ENCODE data around the gene GSN.

The GSN gene

DNA sequence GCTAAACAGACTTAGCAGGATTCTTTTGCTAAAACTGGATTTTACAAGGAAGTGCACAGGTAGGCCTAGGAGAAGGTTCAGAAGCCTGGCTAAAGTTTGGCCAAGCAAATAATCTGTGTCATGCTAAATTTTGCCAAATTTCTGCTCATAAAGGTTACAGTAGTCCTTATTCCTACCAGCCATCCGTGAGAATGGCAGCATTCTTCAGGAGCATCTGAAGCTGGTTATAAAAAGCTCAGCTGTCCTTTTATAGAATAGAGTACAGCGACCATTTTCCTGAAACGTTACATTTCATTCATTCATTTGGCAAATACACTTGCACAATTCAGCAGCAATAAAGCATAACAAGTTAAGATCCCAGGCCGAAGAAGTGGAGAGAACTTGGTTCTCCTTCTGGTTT, 6.9 kb downstream of the GSN start:
- DNase-seq: no peak

DNA sequence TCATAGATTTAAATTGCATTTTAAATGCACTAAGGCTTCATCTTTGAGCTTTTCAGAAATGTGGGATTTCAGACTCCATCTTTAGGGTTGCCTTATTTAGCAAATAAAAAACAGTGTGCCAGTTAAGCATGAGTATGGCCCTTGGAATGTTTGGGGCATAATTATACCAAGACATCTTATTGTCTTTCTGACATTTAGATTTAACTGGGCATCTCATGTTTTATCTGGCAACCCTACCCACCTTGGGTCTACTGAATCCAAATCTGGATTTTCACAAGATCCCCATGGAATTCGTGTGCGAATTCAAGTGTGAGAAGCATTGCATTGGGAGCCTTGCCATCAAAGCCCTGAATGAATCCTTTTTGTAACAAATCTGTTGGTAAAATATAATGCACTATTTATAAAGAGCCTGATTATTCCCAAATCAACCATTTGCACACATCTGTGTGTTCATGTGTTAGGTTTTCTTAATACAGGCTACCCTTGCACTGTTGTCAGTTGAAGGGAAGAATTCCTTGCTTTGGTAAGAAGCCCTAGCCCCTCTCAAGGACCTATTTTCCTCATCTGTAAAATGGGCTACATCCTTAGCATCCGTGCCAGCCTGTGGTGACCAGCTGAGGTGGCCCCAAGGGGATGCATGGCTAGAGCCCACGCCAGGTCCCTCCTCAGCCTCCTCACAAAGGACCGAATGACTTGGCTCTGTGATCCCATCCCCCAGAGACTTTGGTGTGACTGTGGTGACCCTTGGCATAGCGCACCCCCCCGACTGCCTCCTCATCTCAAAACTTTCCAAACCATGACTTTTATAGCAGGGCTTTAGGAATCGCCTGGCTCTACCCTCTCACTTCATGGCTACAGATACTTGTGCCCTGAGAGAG, 8.1 kb downstream of the GSN start:
- no peak for DNase-seq

DNA sequence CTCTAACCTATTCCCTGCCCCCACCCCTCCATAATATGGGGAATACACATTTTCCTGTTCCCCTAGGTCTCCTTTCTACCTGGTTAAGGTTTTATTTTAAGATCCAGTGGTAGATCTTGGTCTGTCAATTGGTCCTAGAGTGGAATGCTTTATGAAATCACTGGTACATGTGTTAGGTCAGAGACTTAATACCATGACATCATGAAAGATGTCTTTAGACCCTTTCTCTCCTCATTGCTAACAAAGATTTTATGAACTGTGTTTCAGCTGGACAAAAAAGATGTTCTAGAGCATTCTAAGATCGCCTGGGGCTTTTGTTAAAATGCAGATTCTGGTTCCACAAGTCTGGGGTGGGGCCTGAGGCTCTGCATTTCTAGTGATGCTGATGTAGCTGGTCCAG, 9.1 kb downstream of the GSN start:
- DNase-seq: no peak

DNA sequence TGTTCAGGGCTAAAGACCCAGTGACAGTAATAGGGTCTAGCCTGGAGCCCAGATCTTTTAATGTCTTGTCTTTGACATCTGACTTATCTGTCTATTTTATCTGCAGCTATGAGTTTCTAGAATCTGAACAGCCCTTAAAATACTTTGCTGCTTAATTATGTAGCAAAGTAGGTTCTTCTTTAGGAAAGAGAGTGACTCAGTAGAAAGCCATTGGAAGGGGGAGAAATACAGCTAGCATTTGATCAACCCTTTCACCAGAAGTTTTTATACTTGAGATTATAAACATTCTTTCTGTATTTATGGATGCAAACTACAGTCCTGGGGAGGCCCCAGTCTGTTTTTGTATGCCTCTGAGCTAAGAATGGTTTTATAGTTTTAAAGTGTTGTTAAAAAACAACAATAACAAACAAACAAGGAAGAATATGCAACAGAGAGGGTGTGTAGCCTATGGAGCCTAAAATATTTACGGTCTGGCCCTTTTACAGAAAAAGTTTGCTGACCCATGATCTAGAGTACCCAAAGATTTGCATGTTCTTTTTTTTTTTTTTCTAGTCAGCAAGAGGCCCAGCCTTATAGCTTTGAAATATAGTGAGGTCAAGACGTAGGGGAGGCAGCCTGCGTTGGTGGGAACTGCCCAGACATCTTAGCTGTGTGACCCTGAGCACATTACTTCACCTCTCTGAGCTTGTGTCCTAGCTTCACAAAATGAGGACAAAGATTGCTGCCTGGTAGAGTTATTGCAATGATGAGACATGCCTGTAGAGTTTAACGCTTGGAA, 9.7 kb downstream of the GSN start:
- no peak for DNase-seq

DNA sequence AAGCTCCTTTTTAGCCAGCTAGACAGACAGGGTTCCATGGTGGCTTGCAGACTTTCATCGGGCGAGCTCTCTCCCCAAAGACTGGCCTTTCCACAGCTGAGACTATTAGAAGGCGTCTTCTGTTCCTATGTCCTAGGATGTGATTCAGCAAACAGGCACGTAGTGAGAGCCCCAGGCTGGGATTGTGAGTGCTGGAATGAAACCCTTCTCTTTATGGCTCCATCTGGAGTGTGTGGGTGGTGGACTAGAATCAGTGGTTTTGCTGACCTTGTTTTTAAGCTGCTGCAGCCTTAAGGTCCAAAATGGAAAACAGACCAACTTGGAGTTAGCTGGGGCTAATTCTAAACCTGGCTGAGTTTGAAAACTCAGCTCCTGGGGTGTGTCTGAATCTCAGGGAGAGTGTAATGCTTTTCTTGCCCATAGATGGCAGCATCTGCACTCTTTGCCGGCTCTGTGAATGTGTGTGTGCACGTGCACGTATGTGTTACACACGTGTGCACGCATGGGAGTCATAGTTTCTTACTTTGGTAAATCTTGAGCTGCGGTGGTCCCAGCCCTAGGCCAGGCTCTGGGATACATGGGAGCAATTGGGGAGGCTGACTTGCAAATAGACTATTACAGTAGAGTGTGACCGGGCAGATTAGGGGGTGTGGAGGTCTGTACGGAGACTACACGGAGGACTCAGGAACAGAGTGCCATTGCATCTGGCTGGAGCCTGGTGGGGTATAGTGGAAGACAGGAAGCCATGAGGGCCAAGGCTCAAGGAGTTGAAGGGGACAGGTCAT, 10.7 kb downstream of the GSN start:
- no peak for DNase-seq

DNA sequence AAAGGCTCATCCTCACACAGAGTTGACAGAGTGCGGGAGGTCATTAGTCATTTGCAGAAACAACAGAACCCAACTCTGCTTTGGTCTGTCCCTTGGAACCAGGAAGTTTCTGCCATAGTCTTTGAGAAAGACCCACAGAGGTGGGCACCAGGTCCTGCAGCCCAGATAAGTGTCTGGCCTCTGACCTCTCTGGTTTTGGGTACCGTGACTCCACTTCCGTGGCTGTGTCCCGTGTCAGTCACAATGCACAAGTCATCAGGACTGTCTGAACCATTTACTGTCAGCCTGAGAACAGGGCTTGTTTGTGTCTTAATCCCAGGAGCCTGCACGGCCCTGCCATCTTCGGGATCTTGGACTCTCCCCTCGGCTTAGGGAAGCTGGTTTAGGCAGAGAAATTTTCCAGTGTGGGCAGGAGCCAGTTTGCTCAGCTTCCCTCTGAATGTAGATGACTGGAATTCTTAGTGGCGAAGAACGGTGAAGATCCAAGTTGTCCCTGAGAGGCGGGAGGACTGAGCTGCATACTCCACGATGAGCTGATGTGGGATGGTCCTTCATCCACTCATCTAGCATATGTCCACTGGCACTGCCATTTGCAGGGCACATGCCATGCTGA, 11.9 kb downstream of the GSN start:
- DNase-seq: no peak

DNA sequence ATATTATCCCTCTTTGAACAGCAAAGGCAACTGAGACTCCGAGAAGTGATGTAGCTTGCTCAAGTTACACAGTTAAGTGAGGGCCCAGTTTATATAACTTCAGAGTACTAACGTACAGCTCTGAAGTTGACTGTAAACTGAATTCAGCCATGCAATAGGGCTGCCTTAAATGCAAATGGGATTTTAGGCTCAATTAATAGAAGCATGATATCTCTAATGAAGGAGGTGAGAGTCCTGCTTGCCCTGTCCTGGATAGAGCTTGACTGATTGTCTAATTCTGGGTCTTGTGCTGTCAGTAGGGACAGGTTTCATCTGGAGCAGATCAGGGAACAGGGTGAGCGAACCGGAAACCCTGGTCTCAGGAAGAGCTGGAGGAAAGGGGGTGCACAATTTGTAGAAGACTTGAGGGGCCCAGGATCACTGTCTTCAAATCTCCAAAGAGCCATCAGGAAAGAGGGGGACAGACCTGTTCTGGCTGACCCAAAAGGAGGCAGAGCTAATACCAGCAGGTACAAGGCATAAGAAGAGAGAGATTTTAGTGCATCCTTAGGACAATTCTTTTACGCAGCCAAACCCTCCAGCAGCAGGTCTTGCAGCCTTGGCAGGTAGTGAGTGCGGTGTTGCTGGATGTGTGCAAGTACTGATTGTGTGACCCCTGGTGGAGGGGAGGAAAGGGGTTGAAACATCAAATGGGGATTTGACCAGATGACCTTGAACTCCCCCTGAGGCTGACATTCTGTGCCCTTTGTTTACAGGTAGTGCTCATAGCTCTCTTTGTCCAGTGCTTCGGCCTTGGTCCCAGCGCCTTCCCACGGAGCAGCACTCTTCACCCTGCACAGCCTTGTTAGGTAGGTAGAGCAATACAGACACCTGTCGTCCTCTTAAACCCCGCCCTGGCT, 13.0 kb downstream of the GSN start:
- DNase-seq: no peak

DNA sequence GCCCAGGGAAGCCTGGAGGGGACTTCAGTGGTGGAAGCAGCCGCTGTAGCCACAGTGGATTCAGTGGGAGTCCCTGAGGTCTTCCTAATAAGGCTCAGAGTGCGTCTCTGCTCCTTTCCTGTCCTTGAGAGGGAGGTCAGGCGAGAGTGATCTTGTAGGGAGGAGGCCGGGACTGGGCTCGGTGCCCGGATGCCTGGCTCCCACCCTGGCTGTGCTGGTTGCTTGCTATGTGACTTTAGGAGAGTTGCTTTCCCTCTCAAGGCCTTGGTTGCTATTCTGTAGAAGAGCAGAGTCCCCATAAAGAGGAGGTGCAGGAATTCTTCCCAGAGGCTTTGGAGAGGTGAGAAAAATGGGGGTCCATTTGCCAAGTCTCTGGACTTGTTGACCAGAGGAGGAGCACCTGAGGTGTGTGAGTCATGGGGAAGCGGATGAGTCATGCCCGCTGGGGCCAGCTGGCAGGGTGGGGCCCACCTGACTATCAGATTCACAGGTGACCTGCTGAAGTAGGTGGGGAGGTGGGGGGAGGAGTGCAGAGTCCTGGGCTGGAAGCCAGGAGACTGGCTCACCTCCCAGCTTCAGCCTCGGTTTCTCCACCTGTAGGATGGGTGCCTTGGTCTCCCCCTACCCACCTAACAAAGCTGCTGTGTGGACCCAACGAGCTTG, 13.8 kb downstream of the GSN start:
- DNase-seq: no peak

DNA sequence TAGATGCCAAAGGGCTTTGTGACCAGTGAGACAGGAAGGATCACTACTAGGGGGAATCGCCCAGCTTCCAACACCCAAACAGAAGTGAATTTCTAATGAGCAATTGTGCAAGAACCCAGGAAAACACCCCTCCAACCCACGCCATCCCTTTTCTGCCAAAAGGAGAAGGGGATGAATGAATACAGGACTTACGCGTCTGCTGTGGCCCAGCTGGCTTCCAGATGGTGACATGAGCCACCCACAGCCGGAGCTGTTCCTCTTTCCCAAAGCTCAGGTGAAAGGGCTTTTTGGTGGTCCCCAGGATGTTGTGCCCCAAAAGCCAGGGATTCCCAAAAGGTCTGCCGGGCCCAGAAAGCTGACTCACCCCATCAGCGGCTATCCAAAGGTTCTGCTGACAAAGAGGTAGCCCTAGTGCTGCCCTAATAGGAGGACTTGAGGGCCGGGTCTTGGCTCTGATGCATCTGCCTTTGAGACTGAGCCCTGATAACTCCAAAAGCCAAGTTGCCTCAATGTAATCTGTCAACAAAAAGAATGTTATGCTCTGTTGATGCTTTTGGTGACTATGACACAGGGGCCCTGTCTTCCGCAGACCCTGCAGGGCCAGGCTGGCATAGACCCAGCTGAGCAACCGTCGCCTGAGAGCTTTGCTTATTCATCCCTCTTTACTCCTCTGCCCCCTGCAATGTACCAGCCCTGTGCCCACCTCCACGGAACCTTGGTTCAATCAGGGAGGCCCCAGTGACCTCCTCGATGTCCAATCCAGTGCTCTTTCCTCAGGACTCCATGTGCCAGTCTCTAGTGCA, 14.5 kb downstream of the GSN start:
- DNase-seq: no peak

DNA sequence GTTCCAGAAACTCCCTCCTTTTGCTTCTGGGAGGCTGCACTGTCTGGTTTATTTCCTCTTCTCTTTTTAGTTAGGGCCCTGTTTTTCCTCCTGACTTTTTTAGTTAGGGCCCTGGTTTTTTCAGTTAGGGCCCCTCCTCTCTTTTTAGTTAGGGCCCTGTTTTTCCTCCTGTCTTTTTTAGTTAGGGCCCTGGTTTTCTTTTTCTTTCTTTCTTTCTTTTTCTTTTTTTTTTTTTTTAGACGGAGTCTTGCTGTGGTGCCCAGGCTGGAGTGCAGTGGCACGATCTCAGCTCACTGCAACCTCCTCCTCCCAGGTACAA, 15.1 kb downstream of the GSN start:
- no peak for DNase-seq

DNA sequence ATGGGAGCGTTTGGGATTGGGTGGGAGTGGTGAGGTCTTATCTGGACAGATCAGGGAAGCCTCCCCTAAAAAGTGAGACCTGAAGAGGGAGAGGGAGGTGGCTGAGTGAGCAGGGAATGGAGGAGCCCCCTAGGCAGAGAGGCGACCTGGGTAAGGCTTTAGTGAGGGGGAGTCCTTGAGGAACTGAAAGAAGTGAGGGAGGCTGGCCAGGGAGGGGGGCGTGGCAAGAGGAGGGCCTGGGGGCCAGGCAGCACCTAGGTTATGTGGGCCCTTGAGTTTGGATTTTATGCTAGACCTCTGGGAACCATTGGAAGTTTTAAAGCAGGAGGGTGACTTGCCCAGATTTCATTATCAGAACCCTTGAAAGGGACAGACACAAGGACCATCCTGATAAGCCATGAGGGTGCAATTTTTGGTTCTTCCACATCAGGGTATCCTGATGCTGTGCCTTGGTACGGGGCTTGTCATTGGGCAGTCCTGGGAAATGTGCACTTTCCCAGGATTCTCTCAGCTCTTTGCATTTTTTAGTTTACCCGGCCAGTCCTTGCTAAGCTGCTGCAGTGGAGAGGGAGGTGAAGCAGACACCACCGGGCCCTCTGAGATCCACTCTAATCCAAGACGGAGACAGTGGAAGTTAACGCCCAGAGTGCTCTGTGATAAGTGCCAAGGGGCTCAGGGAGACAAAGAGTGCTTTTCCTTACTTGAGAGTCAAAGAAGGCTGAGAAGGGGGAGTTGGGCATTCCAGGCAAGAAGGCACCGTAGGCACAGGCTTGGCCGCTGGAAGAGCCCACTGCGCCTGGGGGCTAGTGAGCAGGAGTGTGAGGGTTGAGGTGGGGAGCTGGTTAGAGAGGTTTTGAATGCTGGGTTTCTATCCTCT, 16.1 kb downstream of the GSN start:
- no peak for DNase-seq

DNA sequence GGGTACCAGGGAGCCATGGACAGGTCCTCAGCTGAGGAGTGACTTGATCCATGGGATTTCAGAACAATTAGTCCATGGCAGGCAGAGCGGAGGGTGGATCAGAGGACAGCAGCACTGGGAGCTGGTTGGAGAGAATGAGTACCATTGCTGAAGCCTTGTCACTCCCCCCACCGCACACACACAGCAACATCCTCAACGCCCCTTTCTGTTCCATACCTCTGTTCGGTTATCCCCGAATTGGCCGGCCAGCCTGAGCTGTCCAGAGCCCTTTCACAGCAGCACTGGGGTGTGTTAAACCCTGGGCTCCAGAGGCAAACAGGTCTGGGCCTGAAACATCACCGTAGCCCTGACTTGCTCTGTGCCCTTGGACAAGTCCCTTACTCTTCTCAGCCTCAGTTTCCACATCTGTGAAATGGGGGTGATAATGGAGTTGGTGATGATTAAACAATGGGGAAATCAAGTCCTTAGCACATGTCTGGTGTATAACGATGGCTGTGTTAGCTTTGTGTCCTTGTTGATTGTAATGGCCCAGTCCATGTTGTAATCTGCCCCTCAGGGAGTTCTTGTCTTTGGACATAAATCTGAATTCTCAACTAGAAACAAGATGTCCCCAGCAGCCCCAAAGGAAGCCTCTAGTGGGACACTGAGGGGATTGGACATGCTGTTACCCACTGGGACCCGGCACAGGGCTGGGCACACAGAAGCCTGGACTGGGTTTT, 16.9 kb downstream of the GSN start:
- no peak for DNase-seq

DNA sequence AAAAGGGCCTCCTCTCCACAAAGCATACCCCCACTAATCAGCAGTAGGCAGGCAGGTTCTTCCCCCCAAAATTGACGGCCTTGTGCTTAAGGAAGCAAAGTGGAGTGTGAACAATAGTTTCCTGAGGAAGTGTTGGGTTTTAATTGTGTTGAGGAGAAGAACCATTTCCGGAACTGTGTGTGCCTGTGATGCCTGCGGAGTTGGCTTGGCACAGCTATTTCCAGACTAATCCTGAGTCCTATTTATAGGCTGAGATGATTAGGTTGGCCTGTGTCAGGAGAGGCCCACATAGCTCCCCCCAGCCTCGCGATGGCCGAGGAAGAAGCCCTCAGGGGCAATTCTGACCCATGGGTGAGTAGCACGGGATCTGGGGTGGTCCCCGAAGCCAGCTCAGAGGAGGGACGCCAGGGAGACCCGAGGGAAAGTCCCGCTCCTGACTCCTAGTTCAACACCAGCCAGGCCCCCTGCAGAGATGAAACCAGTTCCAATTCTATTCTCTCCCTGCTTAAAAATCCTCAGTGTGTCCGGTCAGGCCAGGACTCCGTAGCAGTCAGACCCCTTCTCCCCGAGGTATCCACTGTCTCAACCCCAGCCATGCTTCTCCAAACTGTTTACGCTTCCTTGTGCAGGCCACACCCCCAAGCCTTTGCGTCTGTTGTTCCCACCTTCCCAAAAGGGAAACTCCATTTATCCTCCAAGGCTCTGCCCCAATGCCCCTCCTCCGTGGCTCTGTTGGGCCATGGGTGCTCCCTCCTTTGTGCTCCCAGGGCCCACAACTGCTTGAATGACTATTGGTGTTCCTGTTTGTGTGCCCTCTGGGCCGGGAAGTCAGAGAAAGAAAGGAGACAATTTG, 18.1 kb downstream of the GSN start:
- DNase-seq: no peak

DNA sequence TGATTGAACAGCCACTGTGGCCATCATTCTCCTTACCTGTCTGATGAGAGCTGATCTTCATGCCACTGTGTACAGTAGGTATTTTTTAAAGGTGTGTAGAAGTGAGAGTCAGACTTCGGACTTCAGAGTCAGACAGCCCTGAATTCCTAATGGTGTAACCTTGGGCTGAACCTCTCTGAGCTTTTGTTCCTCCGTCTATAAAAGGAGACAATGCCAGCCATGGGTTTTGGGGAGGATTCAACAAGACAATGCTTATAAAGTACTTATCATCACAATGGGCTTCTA, 18.7 kb downstream of the GSN start:
- no peak for DNase-seq

DNA sequence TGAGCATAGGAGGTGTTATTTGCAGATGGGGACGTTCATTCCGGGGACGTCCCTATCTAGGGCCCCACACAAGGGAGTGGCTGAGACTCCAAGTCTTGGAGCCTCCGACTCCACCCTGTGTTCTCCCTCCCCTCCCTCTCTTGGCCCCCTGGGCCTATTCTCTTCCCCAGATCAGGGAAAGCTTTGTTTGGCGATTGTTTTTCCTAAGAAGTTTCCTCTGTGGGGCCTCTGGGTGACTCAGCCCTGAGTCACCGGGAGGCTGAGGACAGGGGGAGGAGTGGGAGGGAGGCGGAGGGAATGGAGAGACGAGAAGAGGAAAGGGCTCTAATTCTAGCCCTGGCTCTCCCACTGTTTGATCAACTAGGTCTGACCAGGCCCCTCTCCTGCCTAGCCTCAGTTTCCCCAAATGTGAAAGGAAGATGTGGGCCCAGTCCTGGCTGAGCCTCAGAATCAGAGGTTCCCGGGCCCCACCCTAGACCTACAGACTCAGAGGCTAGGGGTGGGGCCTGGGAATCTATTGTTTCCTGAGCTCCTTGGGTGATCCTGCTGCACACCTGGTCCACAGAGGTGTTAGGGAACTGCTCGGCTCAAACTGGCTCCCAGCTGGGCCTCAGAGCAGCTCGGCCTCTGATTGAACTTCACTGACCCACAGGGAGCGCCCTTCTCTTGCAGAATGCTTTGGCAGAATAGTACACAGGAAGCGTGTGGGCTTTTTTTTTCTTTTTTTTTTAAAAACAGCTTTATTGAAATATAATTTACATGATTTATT, 19.2 kb downstream of the GSN start:
- no peak for DNase-seq

DNA sequence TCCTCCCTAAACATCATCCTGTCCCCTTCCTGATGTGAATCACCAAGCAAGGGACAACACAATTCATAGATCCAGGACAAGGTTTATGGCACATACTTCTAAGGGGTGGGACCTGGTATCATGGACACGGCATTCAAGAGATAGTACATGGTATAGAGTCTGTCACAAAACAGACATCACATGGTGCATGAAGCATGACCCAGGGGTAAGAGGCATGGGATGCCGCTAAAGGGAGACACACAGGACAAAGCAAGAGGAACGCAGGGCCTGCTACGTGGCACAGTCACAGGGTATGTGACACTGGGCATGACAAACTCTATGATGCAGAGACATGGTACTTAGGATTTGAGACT, 20.7 kb downstream of the GSN start:
- DNase-seq: no peak

DNA sequence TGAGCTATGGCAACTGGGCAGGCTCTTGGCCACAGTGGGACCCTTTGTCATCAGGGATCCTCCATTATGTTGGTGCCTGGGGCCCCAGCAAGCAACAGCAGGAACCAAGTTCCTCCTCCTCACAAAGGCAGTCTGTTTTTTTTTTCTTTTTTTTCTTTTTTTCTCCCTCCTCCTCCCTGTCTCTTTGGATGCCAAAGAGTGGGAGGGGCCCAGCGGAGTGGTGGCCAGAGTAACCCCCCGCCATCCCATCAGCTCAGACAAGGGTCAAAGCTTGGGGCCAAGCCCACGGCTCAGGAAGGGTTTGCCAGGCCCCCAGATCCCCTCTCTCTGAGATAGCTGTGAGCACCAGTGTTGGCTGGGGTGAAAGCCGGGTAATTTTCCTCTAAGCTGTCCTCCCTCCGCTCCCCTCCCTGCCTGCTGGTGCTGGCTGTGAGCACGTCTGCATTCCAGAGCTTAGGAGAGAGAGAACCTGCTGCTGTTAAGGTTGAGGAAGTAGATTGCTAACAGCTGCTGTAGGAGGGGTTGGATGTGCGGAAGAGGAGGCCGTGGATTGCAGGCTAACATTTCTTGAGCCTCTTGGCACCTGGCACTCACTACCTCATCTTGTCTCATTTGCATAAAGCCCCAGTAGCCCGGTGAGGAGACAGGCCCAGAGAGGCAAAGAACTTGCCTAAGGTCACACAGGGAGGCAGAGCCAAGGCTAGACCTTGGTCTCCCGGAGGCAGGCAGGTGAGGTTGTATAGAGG, 21.2 kb downstream of the GSN start:
- no peak for DNase-seq
